HG03064 (cell line): ENCODE results near the gene STMND1.

Source experiments
- ATAC-seq: cut with Tn5 transposase; IDR thresholded peaks from one replicate; pipeline ENCODE4 v1.9.1; 2021; ENCODE audit warnings: low read depth; ENCODE audit not compliant: unreplicated experiment

Gene STMND1

GRCh38 chr6:17156966-17157365, 55.1 kb downstream of the STMND1 start:
- ATAC-seq = no peak

GRCh38 chr6:17157617-17158016, 55.8 kb downstream of the STMND1 start:
- ATAC-seq = no peak

DNA sequence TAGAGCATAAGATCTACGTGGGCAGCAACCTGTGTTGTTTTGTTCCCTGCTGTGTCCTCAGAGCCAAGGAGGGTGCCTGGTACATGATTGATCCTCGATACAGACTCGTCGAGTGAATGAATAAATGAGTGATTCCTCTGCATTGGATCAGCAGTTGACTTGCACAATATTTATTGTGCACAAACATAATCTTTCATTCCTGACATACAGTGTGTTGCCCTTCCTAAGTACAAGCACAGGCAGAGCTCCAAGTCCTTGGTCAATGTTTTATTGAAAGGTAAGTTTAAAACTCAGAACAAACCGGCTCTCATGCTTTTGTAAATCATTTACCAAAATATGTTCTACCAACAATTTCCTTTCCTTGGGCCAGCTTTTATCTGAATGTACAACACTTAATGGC, 57.4 kb downstream of the STMND1 start:
- no peak for ATAC-seq

- no peak for ATAC-seq
Observed at GRCh38 chr6:17161076-17161475, 59.2 kb downstream of the STMND1 start.

DNA sequence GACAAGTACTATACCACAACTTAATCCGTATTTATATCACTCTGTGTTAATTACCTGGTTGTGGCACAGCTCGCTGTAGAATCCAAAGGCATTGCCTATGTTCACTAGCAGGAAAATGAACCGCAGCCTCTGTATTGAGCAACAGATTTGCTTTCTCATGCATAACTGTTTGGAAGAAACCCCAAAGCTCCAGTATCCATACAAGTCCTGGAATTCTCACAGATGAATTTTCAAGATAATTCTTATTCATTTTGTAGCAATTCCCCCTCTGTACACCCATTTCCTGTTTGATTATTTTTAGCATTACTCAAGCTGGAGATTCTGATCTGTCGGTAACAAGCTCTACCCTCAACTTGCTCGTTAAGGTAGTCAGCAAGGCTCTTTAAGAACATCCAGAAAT, 63.5 kb downstream of the STMND1 start:
- ATAC-seq = no peak

DNA sequence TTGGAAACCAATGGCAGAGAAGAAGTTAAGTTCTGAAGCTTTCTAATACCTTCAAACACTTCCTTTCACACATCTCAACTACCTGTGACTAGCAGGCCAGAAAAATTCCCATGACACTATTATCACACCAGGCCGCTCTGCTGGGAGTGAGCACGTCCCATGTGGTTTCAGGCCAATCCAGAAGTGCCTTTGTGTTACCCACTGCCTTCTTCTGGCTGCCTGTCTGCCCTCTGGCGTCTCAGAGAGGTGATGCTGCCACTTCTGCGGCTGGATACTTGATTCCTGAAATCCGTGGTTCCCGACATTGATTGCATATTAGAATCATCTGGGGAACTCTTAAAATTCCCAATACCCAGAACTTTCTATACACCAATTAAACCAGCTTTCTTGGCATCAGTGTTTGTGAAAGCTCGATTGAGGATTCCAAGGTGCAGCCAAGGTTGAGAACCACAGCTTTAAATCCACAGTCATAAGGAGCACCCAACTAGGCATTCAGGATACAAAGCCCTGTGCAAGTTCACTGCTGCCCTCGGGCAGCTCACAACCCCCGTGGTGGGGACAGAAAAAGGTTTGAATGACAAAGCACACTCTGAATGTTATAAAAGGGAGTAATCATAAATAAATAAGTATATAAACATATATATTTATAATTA, 65.6 kb downstream of the STMND1 start:
- no peak for ATAC-seq

- ATAC-seq = no peak
Observed at GRCh38 chr6:17169291-17169690, 67.4 kb downstream of the STMND1 start.

- no peak for ATAC-seq
Observed at GRCh38 chr6:17169711-17170110, 67.9 kb downstream of the STMND1 start.

DNA sequence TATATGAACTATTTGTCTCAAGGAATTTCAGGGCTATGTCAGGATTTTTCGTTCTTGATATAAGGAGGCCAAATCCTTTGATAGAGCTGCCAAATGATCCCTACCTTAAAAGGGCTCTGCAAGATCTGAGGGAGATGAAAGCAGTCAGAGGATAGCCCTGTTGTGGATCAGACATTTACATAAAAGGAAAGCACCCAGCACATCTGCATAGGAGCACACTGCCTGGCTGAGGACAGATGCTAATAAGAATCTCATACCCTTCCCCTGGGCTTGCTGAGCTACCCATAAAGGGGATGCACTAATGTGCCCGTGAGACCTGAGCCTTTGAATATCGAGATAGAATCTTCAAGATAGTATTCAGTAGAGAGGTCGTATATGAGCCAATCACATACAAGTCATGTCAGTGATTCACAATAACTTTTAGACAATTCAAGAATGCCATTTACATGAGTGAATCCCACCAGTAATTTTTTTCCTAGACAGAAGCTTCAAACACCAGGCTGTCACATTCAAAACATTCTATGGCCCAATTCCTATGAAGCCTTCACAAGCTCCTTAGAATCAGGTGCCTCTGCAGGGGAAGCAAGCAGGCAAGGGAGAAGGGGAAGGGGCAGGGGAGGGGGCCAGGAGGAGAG, 71.1 kb downstream of the STMND1 start:
- no peak for ATAC-seq

DNA sequence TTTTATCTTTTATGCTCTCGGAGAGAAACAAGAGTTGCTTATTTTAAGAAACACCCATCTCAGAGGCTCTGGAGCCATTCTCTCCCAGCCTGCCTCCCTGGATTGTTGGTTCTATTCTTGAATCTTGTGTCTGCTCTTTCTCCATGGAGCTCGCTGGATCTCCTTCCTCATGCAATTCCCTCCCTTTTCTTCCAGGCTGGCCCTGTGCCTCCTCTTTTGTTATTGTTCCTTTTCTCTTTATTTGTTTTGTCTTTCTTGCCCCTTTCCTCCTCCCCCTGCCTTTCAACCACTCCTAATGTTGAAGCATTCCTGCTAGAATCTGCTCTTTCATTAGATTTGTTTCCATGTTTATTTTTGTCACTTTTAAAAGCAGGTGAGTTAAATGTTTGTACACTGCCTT, 76.5 kb downstream of the STMND1 start:
- ATAC-seq = no peak

- ATAC-seq = no peak
Observed at GRCh38 chr6:17178754-17179529, 77.1 kb downstream of the STMND1 start.

DNA sequence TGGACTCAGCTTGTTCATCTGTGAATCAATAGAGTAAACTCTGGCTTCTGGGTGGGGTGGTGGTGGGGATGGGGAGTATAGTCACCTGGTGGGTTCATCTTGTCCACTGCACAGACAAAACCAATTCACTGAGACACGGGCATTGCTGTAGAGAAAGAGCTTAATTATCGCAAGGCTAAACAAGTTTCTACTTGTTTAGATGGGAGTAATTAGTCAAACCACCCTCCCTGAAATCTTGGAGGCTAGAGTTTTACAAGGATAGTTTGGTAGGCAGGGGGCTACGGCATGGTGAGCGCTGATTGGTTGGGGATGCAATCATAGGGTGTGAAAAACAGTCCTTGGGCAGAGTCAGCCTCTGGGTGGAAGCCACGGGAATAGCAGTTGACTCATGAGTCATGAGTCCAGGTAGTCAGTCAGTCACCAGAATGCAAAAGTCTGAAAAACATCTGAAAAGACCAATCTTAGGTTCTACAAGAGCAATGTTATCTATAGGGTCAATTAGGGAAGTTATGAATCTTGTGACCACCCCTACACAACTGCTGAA, 77.8 kb downstream of the STMND1 start:
- no peak for ATAC-seq
